K562 (cell line): ENCODE results near the gene CPSF4L. TPM values are rescaled to one million over a fixed set of nuclear protein-coding genes. Genes with fewer than 3 reads are reported as not detected.

Source experiments
- ATAC-seq: fragments of 200-7000 bp; cut with Tn5 transposase; 3 replicates; pipeline ENCODE4 v1.9.1; 2020; ENCODE audit warnings: moderate library complexity
- BruUV-seq: library from RNA; stranded (reverse); fragments of 400-500 nt; replicated peaks from 2 replicates; lab custom pipeline; 2021; lab: Mats Ljungman, UMichigan
- CTCF ChIA-PET: fragments of 300-600 bp; formaldehyde crosslinking; extraction: SDS; loops from one replicate; lab custom pipeline; 2021; ENCODE audit warnings: low intra/inter-chr PET ratio; lab: Yijun Ruan, JAX
- POLR2A ChIA-PET: fragments of 300-600, 350-650 bp; sonication (Branson Sonifier 250); formaldehyde crosslinking; extraction: SDS; loops from one replicate; lab custom pipeline; 2021; ENCODE audit warnings: antibody characterized with exemption, inconsistent platforms; lab: Yijun Ruan, JAX
- DNase-seq, 4 experiments: peaks; one replicate each; pipeline versions ENCODE4 v3.0.0 to v3.0.0-alpha.2; 2011 to 2018; ENCODE audit warnings: low spot score in 3 of 4, mixed read lengths in 3 of 4; ENCODE audit errors: extremely low read depth in 1 of 4
- FAIRE-seq: peaks from 2 replicates; lab custom pipeline; 2011; peaks lifted over from hg19 to GRCh38; lab: Jason Lieb, UNC
- H2AFZ ChIP-seq: 2 replicates; pipeline ENCODE4 v1.6.0; 2011; ENCODE audit warnings: low read depth, low read length, control low read depth, inconsistent platforms
- H3K27ac ChIP-seq: fragments of 200-600 bp; 3 replicates; pipeline ENCODE4 v1.8.0; 2011; ENCODE audit warnings: low read depth, mild to moderate bottlenecking, control low read depth, inconsistent platforms, low read length, moderate library complexity, mixed read lengths; ENCODE audit errors: extremely low read depth
- H3K27me3 ChIP-seq, 2 experiments: fragments of 300-600 bp in 1 of 2; 2 replicates in 1 of 2; 3 replicates in 1 of 2; pipeline versions ENCODE4 v1.6.0 to v1.8.0; 2011; ENCODE audit warnings: inconsistent platforms in 2 of 2, low read length in 2 of 2, mild to moderate bottlenecking in 1 of 2, mixed read lengths in 1 of 2, moderate library complexity in 1 of 2; ENCODE audit not compliant: control insufficient read depth in 2 of 2, insufficient read depth in 2 of 2
- H3K36me3 ChIP-seq: fragments of 300-600 bp; 3 replicates; pipeline ENCODE4 v1.8.0; 2011; ENCODE audit warnings: mild to moderate bottlenecking, low read length, inconsistent platforms; ENCODE audit not compliant: control insufficient read depth, insufficient read depth
- H3K4me1 ChIP-seq, 2 experiments: fragments of 200-600 bp in 1 of 2; replicated peaks in 1 of 2; 2 replicates in 1 of 2; 3 replicates in 1 of 2; pipeline versions ENCODE4 v1.5.1 to v1.8.0; 2011; ENCODE audit warnings: inconsistent platforms in 2 of 2, low read length in 2 of 2, mild to moderate bottlenecking in 1 of 2, mixed read lengths in 1 of 2, moderate library complexity in 1 of 2; ENCODE audit not compliant: control insufficient read depth in 2 of 2, insufficient read depth in 2 of 2
- H3K4me2 ChIP-seq: 2 replicates; pipeline ENCODE4 v1.6.1; 2011; ENCODE audit warnings: low read length, control low read depth, inconsistent platforms, mixed read lengths; ENCODE audit not compliant: insufficient read depth
- H3K4me3 ChIP-seq: fragments of 200-600 bp; sonication (generic), shearing (Covaris generic); 2 replicates; pipeline ENCODE4 v1.5.1; 2016; ENCODE audit warnings: control low read depth, inconsistent platforms
- H3K79me2 ChIP-seq: fragments of 200-600 bp; 3 replicates; pipeline ENCODE4 v1.8.0; 2011; ENCODE audit warnings: low read length, inconsistent platforms; ENCODE audit not compliant: control insufficient read depth, insufficient read depth
- H3K9ac ChIP-seq, 2 experiments: 2 replicates each; pipeline versions ENCODE4 v1.6.0 to v1.6.1; 2011; ENCODE audit warnings: low read depth in 2 of 2, low read length in 2 of 2, control low read depth in 1 of 2, inconsistent platforms in 1 of 2, mild to moderate bottlenecking in 1 of 2, mixed read lengths in 1 of 2; ENCODE audit not compliant: insufficient read depth in 1 of 2
- H3K9me1 ChIP-seq: one replicate; pipeline ENCODE4 v1.6.0; 2011; ENCODE audit warnings: inconsistent platforms, mild to moderate bottlenecking, low read length, moderate library complexity; ENCODE audit not compliant: control insufficient read depth, insufficient read depth
- H3K9me3 ChIP-seq: replicated peaks from 2 replicates; pipeline ENCODE4 v1.5.1; 2011; ENCODE audit warnings: low read depth, low read length, inconsistent platforms; ENCODE audit not compliant: control insufficient read depth, insufficient read depth
- H4K20me1 ChIP-seq: replicated peaks from 2 replicates; pipeline ENCODE4 v1.6.1; 2011; ENCODE audit warnings: low read length, inconsistent platforms, mixed read lengths; ENCODE audit not compliant: control insufficient read depth, insufficient read depth
- ATF1 ChIP-seq, 2 experiments: fragments of 450-650 bp in 1 of 2; IDR thresholded peaks; 2 replicates each; pipeline ENCODE4 v1.6.1; 2016; ENCODE audit warnings: missing compliant biosample characterization in 1 of 2, missing genetic modification characterization in 1 of 2
- CBFB ChIP-seq: sonication (generic); formaldehyde crosslinking; IDR thresholded peaks from 2 replicates; pipeline ENCODE4 v1.4.0; 2020; ENCODE audit warnings: mild to moderate bottlenecking, missing genetic modification reagents
- DEAF1 ChIP-seq: fragments of 450-650 bp; formaldehyde crosslinking; IDR thresholded peaks from 2 replicates; pipeline ENCODE4 v1.4.0; 2020; ENCODE audit warnings: mild to moderate bottlenecking, moderate library complexity
- ELF4 ChIP-seq: fragments of 450-650 bp; formaldehyde crosslinking; IDR thresholded peaks from 2 replicates; pipeline ENCODE4 v1.4.0; 2022; ENCODE audit warnings: missing genetic modification characterization
- GMEB1 ChIP-seq: fragments of 250-450 bp; sonication (Bioruptor Pico); IDR thresholded peaks from 2 replicates; pipeline ENCODE4 v1.4.0; 2020; ENCODE audit warnings: mild to moderate bottlenecking
- HMGN3 ChIP-seq: IDR thresholded peaks from 2 replicates; pipeline ENCODE4 v1.6.1; 2011; ENCODE audit warnings: borderline replicate concordance, low read depth, mild to moderate bottlenecking, mixed read lengths, low read length; ENCODE audit not compliant: insufficient read length; ENCODE audit errors: extremely low read depth
- MAFG ChIP-seq: fragments of 450-650 bp; conservative IDR thresholded peaks from 2 replicates; pipeline ENCODE4 v1.6.1; 2016; ENCODE audit warnings: missing genetic modification characterization, missing compliant biosample characterization
- MCM2 ChIP-seq: fragments of 450-650 bp; IDR thresholded peaks from 2 replicates; pipeline ENCODE4 v1.6.1; 2017; ENCODE audit warnings: low read depth, mild to moderate bottlenecking
- NFIX ChIP-seq: fragments of 250-450 bp; sonication (Bioruptor Pico); IDR thresholded peaks from 2 replicates; pipeline ENCODE4 v1.4.0; 2020; ENCODE audit warnings: low read depth, mild to moderate bottlenecking, moderate library complexity
- PREB ChIP-seq: sonication (generic); formaldehyde crosslinking; IDR thresholded peaks from 2 replicates; pipeline ENCODE4 v1.8.1; 2023; ENCODE audit warnings: mild to moderate bottlenecking, missing genetic modification reagents
- RBM14 ChIP-seq: fragments of 200-400 bp; formaldehyde crosslinking; IDR thresholded peaks from 2 replicates; pipeline ENCODE4 v1.6.1; 2018; ENCODE audit warnings: low read depth, mild to moderate bottlenecking, low read length, moderate library complexity, borderline replicate concordance; ENCODE audit not compliant: insufficient read depth
- RFX5 ChIP-seq: IDR thresholded peaks from 2 replicates; pipeline ENCODE4 v1.6.1; 2011; ENCODE audit warnings: low read depth, mild to moderate bottlenecking, improper control_type of control experiment, low read length
- SIRT6 ChIP-seq: IDR thresholded peaks from one replicate; pipeline ENCODE4 v1.6.1; 2012; ENCODE audit warnings: low read depth, mild to moderate bottlenecking, control low read depth, inconsistent platforms, low read length, moderate library complexity
- TSC22D4 ChIP-seq: fragments of 450-650 bp; IDR thresholded peaks from 2 replicates; pipeline ENCODE4 v1.6.1; 2016; ENCODE audit warnings: missing genetic modification characterization, missing biosample characterization, control low read depth
- U2AF1 ChIP-seq: fragments of 200-400 bp; formaldehyde crosslinking; optimal IDR thresholded peaks from 2 replicates; pipeline ENCODE3; 2017; ENCODE audit warnings: mild to moderate bottlenecking, low read depth, low read length, moderate library complexity
- ZNF165 ChIP-seq: fragments of 250-450 bp; sonication (Bioruptor Pico); IDR thresholded peaks from 2 replicates; pipeline ENCODE4 v1.4.0; 2020; ENCODE audit warnings: borderline replicate concordance
- ZNF239 ChIP-seq: fragments of 250-450 bp; sonication (Bioruptor Pico); IDR thresholded peaks from 2 replicates; pipeline ENCODE4 v1.4.0; 2020; ENCODE audit warnings: mild to moderate bottlenecking
- ZSCAN32 ChIP-seq: fragments of 450-650 bp; formaldehyde crosslinking; IDR thresholded peaks from 2 replicates; pipeline ENCODE4 v1.4.0; 2020; ENCODE audit warnings: mild to moderate bottlenecking, moderate library complexity
- WGBS: fragments of 100-300 bp; shearing (Covaris generic); methylation state at CpG from one replicate; pipeline ENCODE4 v1.1.6; 2016; ENCODE audit warnings: low coverage, mixed read lengths; ENCODE audit not compliant: insufficient coverage; ENCODE audit errors: missing lambda C conversion rate; 5-methylcytosine and 5-hydroxymethylcytosine counted together
- in situ Hi-C: fragments of 300-500 bp; cut with MboI; formaldehyde crosslinking; loops from 4 replicates; pipeline ENCODE4 v1.15.0; 2018; ENCODE audit warnings: inconsistent platforms, mixed read lengths
- intact Hi-C: fragments of 100-400 bp; cut with micrococcal nuclease; formaldehyde crosslinking; loops from 2 replicates; pipeline ENCODE4 v1.14.2; 2022
- polyA plus RNA-seq, 8 experiments: library from polyadenylated mRNA; depleted of rRNA in 4 of 8; stranded (reverse) in 5 of 8; unstranded in 3 of 8; fragments of >200 nt; fragmentation: Nextera tagmentation in 2 of 8; fragmentation: Illumina TruSeq in 1 of 8; extraction: Ambion mirVana in 2 of 8; extraction: Trizol in 1 of 8; gene quantifications; 2 replicates each; pipeline versions ENCODE4 v1.2.1 to v1.2.3, GENCODE V29; 2011 to 2014; ENCODE audit warnings: inconsistent platforms in 1 of 8, missing spikeins in 1 of 8
- total RNA-seq, 7 experiments: library from RNA; depleted of rRNA in 6 of 7; stranded (reverse); fragments of >200 nt in 6 of 7; fragmentation: Illumina TruSeq in 2 of 7; extraction: Trizol in 2 of 7; gene quantifications; 2 replicates each; pipeline versions ENCODE4 v1.2.1 to v1.2.3, GENCODE V29; 2011 to 2021; ENCODE audit warnings: low replicate concordance in 1 of 7

Gene CPSF4L
- total and polyA plus RNA-seq, 9 of the 15 experiments (the other 6 are each of a cell fraction or from before 2014, with no cell fraction given): not detected

GRCh38 chr17:73302189-73302588, 40.5 kb upstream of the CPSF4L start:
- POLR2A ChIA-PET: interaction anchor here (1.2 kb wide), 1 partner anchor 9 kb away, joined by 5 read pairs; no protein-coding TSS in a partner anchor
- H3K36me3 ChIP-seq: peaks cover 14% of the 10 kb centered on the region; the same call in 2 of the 3 replicates
- H4K20me1 ChIP-seq: no peaks in the 10 kb centered on the region; the same call in 1 of the 2 replicates
- no peaks in the 10 kb centered on the region for H3K9me3 ChIP-seq
- intact Hi-C loops (no loop called here), in situ Hi-C loops (no loop called here)
- no peak overlapping the region for H3K4me2 ChIP-seq
- no peak overlapping the region for H3K27ac ChIP-seq
- H3K4me3 ChIP-seq: no peak overlapping the region
- FAIRE-seq (no peak), ATAC-seq (no peak), DNase-seq (no peak)
- peaks cover 24 to 43% of the 10 kb centered on the region in 2 experiments for H3K4me1 ChIP-seq
- no peak overlapping the region for H2AFZ ChIP-seq
- H3K79me2 ChIP-seq: peaks cover 78% of the 10 kb centered on the region
- WGBS: 80% methylated on average over 3 of the region's 3 CpGs
- CTCF ChIA-PET: no interaction called here
- BruUV-seq: no TSS peak
- no peaks in the 10 kb centered on the region for H3K27me3 ChIP-seq
- H3K9ac ChIP-seq: no peak overlapping the region
- no peak for TF ChIP-seq NFIX (CRISPR knock-in tag)
- no peak for TF ChIP-seq CBFB (CRISPR knock-in tag)
- no peak for TF ChIP-seq HMGN3
- no peak for TF ChIP-seq TSC22D4 (tag)
- no peak for TF ChIP-seq ELF4 (CRISPR knock-in tag)
- no peak for TF ChIP-seq ZSCAN32 (CRISPR knock-in tag)
- TF ChIP-seq GMEB1 (CRISPR knock-in tag): no peak
- no peak for TF ChIP-seq RFX5
- no peak for TF ChIP-seq ZNF165 (CRISPR knock-in tag)
- TF ChIP-seq MAFG (tag): no peak
- TF ChIP-seq RBM14: no peak
- no peak for TF ChIP-seq PREB (CRISPR knock-in tag)
- TF ChIP-seq ATF1 (CRISPR knock-in tag; IDR thresholded peaks at IDR 0.05): no peak
- TF ChIP-seq ATF1 (tag; IDR thresholded peaks at IDR 0.05): no peak
- TF ChIP-seq SIRT6: no peak
- no peak for TF ChIP-seq ZNF239 (CRISPR knock-in tag)
- TF ChIP-seq MCM2: no peak
- no peak for TF ChIP-seq DEAF1 (CRISPR knock-in tag)
- no peak for TF ChIP-seq U2AF1
- peaks cover 3% of the 10 kb centered on the region for H3K9me1 ChIP-seq
